ENCODE data around the gene ALDH9A1.
"Not testable (repeated sequence)": the region's sequence is repeated elsewhere in the genome, so short reads cannot be mapped to it uniquely, and the experiment has no call there.

Gene ALDH9A1

GRCh38 chr1:165697881-165698760 lies at the start of gene ALDH9A1:
Gene ALDH9A1, minus strand, starts transcription at chr1:165698562. Its CDS starts 4 bp downstream, at chr1:165698558.
- peak; percentile 79 for DNase-seq

- DNase-seq: no peak
Measured at GRCh38 chr1:165747632-165748447, 49.5 kb upstream of the ALDH9A1 start.

- DNase-seq: not testable (repeated sequence)
Measured at GRCh38 chr1:165744913-165745312, 46.6 kb upstream of the ALDH9A1 start.

DNA sequence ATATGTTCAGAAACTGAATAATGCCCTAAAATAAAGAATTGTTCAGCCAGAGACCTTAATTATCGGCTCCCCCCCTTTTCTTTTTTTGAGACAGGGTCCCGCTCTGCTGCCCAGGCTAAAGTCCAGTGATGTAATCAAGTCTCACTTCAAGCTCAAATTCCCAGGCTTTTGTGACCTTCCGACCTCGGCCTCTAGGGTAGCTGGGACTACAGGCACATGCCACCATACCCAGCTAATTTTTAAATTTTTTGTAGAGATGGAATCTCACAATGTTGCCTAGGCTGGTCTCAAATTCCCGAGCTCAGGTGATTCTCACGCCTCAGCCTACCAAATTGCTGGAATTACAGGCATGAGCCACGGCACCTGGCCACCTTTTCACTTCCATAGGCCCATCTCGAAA lies 43.8 kb upstream of the ALDH9A1 start:
- DNase-seq: no peak

DNA sequence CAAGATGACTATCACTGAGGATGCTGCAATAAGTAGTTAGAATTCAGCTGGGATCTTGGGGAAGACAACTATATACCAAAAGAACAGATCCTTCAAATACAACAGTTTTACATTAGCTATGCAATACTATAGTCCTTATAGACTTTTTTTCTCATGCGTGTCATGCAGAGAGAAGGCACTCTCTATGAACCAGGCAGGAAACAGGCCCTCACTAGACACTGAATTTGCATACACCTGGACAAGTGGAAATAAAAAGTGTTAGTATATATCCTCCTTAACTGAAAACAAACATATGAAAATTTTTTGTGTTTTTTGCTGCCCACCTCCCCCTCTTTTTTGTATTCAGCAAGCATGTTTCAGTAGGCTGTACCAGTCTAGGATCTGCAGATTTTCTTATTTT lies 40.4 kb upstream of the ALDH9A1 start:
- DNase-seq: no peak

GRCh38 chr1:165737196-165737595 lies 38.8 kb upstream of the ALDH9A1 start:
- no peak for DNase-seq

GRCh38 chr1:165734906-165735305 lies 36.5 kb upstream of the ALDH9A1 start:
- DNase-seq: no peak

- DNase-seq: no peak
Measured at GRCh38 chr1:165726841-165727240, 28.5 kb upstream of the ALDH9A1 start.

DNA sequence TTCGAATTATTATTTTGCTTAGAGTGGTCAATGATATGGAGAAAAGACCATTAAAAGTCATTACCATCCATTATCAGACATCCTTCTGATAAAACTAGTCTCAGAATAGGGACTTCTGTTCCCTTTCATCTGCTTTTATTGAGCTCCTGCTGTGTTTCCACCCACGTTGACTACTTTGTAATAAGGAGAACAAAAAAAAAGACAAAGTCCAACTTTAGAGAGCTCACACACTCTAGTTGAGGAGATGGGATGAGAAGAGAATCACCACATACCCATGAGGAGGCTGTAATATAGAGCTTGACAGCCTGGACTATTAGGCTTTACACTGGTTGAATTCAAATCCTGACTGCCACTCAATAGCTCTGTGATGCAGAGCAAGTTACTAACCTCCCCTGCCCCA lies 27.8 kb upstream of the ALDH9A1 start:
- no peak for DNase-seq

DNA sequence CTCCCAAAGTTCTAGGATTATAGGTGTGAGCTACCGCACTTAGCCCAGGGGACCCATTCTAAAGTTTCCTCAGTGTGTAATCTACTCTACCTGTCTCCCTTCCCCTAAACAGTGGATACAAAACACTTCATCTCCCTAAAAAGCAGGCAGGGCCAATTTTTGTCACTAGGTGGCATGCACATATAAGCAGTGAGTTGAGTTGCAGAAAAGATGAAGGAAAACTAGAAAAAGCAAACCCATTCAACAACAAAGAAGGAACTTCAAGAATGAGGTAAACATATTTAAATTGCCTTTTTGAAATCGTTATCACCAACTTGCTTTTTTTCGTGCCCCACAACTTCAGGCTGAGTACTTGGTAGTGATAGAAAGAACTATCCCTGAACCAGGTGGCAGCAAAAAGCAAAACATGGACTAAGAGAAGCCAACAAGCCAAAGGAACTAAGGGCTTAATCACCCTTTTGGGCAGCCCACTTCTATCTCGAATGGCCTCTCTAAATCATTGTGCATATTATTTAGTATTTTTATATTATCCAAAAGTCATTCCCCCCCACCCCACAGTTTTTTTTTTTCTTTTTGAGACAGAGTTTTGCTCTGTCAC lies 19.7 kb upstream of the ALDH9A1 start:
- DNase-seq: peak; percentile 20

DNA sequence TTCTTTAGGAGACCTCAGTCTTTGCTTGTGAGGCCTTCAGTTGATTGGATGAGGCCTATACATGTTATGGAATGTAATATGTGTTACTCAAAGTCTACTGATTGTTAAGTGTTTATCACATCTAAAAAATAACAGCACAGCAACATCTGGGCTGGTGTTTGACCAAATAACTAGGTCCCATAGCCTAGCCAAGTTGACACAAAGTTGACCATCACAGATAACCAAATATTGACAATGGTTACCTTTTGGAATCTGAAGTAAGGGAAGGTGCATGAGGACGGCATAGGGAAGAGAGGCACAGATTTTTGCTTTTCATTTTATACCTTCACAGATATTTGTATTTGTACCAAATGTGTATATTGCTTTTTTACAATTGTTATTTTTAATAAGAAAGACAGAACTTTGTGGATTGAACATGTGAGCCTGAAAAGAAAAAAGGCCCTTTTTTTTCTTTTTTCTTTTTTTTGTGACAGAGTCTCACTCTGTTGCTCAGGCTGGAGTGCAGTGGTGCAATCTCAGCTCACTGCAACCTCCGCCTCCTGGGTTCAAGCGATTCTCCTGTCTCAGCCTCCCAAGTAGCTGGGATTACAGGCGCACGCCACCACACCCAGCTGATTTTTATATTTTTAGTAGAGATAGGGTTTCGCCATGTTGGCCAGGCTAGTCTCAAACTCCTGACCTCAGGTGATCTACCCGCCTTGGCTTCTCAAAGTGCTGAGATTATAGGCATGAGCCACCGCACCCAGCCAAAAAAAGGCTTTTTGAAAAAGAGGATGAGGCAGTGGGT lies 18.1 kb upstream of the ALDH9A1 start:
- not testable (repeated sequence) for DNase-seq

DNA sequence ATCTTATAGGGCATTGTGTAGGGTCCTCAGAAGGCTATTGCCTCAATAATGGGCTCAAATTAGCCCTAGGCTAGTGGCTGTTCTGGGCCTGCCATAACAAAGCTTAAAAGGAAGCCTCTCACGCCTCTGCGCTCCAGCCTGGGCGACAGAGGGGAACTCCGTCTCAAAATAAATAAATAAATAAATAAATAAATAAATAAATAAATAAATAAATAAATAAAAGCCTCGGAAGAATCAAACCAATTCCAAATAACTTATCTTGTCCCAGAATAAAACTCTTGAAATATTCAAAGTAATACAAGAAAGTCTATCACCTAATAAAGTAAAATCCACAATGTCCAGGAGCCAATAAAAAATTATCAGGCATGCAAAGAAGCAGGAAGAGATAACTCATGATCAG lies 14.4 kb upstream of the ALDH9A1 start:
- DNase-seq: no peak

DNA sequence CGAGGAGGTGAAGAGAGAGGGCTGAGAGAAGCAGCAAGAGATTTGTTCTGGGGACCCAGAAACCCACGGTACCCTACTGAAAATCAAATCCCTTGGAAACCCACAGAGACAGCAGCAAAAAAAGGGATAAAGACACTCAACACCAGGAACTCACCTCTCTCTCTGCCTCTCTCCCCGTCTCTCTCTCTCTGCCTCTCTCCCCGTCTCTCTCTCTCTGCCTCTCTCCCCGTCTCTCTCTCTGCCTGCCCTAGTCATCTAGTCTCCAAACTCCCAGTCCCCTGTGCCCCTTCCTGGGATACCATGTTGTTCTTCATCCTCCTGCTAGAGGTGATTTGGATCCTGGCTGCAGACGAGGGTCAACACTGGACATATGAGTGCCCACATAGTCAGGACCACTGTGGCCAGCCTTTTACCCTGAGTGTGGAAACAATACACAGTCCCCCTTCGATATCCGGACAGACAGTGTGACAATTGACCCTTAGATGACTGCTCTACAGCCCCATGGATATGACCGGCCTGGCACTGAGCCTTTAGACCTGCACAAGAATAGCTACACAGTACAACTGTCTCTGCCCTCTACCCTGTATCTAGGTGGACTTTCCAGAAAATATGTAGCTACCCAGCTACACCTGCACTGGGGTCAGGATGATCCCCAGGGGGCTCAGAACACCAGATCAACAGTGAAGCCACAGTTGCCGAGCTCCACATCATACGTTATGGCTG lies 9.8 kb upstream of the ALDH9A1 start:
- no peak for DNase-seq

GRCh38 chr1:165703648-165704047 lies 5.3 kb upstream of the ALDH9A1 start:
- DNase-seq: no peak

- not testable (repeated sequence) for DNase-seq
Measured at GRCh38 chr1:165701922-165702321, 3.6 kb upstream of the ALDH9A1 start.

DNA sequence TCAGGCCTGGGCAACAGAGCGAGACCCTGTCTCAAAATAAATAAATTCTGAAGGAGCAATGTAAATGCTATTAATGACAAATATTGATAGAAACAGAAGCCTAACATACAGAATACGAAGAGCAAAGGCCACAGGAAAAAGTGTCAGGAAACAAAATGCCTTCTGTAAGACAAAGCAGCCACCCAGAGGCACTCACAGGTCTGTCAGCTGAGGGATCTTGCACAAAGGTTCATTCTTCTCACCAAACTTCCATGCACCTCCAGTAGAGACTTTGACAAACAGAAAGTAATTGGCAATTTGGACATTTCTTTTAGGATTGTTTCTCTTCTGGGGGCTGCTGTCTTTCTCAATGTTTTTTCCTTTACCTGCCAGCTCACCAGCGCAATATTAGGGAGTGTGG lies 1.2 kb upstream of the ALDH9A1 start:
- DNase-seq: no peak

DNA sequence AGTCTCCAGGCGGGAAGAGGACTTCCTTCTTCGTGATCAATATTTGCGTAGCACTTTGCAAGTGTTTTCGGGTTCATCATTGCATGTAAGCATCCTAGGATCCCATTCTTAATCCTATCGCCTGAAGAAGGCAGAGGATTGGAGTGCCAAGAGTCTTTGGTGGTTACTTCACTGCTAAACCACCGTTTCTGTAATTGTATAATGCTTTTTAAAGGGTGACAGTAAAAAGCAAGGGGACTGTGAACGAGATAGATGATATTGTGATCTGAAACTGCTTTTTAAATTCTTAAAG lies 345 bp upstream of the ALDH9A1 start:
- no peak for DNase-seq

- no peak for DNase-seq
Measured at GRCh38 chr1:165697491-165697880, 876 bp downstream of the ALDH9A1 start.

- DNase-seq: no peak
Measured at GRCh38 chr1:165696625-165697100, 1.7 kb downstream of the ALDH9A1 start.

DNA sequence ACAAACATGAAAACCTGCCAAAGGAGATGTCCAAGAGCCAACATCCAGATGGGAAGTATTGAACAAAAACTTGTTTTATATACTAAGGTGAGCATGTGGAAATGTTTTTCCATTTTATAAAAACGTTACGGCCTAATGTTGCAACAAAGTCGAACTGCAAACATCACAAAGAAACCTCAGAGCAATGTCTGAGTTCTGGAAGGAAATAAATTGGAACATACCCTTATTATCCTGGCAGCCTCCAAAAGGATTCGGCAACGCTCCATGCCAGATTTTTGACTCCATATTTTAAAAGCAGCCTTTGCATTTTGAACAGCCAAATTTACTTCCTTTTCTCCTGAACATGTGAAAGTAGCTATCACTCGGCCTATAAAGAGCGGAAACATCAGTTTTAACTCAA lies 3.3 kb downstream of the ALDH9A1 start:
- no peak for DNase-seq

DNA sequence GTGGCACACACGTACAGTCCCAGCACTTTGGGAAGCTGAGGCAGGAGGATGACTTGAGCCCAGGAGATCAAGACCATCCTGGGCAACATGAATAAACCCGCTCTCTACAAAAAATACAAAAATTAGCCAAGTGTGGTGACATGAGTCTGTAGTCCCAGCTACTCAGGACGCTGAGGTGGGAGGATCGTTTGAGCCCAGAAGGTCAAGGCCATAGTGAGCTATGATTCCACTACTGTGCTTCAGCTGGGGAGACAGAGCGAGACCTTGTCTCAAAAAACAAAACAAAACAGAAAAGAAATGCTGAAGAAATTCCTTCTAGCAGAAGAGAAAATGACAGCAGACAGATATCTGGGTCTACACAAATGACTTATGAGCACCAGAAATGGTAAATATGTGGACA lies 10.3 kb downstream of the ALDH9A1 start:
- no peak for DNase-seq

DNA sequence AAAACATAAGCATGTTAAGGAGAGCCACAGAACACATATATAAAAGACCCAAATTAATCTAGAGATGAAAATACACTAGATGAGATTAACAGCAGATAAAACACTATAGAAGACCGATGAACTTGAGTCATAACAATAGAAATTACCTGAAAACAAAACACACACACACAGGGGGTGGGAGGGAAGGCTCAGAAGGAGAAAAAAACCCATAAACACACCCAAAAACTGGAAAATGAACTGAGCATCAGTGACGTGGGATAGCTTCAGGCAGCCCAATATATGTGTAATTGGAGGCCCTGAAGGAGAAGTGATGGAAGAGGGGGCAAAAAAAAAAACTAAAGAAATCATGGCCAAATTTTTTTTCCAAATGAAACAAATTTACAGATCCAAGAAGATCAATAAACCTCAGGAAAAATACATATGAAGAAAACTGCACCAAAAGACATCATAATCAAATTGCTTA lies 11.4 kb downstream of the ALDH9A1 start:
- no peak for DNase-seq

Data from NCI-H2171 (cell line).